NCI-H146 treated with DMSO at 0.1 percent for 48 hours (cell line): Measurements from ENCODE around the gene MPPED2.

ENCODE experiments used
- DNase-seq: peaks from one replicate; lab custom pipeline; 2025; ENCODE audit not compliant: unreplicated experiment; lab: John Stamatoyannopoulos, UW

MPPED2 gene

DNA sequence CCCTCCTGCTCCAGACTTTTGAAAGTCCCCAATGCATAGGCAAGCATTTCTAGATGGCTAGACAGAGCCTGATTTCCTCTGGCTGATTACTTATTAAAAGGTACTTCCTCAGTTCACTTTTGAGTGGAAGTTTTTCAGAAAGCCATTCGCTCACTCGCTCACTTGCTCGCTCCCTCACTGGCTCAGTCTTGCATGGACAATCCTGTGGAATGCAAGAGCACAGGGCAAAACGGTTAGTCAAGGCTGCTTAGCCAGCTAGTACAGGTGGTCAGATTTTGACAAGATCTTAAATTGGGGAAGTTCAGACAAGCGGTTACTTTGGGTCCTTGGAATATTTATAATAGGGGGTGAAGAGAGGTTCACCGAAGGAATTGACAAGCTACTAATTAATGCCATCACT, 162.3 kb downstream of the MPPED2 start:
- no peak for DNase-seq

DNA sequence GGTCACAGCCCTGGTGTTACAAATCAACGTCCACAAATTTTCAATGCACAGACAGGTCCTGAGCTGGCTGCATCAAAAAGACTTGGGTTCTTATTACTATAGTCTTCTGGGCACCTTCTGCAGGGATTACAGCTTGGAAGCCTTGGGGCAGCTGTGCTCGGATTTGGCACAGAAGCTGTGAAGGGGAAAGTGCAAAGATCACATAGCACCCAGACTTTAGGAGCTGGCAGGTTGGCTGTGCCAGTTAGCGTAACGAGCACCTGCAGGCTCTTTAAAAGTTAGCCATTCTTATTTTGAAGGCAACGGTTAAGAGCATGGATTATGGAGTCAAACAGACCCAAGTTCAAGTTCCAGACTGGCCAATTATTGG, 162.9 kb downstream of the MPPED2 start:
- no peak for DNase-seq

DNA sequence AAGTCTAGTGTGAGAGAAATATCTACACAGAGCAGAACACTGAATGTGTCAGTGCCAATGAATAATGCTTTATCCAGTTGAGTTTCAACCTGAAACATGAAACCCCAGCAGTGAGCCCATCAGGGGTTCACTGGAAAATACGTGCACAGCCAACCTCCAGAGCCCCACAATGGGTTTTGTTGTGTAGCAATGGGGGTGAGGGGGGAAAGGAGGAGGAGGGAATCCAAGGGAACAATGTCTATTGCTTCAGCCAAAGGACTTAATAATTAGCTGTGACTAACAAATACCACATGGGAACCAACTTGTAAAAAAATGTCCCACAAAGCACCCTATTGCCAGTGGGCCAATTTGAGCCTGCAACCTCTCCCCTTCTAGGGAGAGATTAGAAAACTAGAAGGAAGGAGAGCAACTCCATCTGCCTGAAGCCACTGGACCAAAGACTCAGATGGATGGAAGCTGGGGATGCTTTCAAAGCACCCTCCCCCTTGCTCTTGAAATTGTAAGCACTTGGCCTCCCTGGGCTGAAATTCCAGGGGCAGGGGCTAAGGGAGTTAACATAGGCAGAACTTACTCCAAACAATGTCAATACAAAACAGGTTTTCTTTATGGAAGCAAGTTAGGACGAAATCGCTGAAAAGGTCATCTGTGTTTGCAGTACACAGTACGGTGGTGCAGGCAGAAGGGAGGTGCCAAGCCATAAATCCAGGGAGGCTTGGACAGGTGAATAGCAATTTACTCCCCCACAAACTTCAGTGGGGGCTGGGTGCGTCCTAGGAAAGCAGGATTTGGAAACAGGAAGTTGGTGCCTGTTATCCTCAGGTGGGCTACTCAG, 163.5 kb downstream of the MPPED2 start:
- no peak for DNase-seq

- DNase-seq = no peak
These were observed 165.8 kb downstream of the MPPED2 start for GRCh38 chr11:30420233-30420787.

DNA sequence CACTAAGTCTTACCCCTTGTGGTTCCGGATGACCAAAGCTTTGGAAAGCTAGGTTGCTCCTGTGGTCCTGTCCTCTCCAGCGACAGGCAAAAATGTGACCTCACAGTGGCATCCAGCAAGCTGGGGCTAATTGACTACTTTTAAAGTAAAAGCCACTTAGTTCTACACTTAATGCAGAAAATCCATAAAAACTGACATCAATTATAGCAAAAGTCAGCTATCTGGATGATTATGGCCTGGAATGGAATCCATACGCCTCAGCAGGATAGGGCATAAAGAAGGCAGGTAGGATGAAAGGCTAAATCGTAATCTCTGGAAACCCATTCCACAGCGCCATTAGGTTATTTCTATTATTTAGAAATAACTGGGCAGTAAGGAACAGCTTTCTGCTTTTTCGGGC, 171.3 kb downstream of the MPPED2 start:
- no peak for DNase-seq

- DNase-seq = no peak
These were observed 171.9 kb downstream of the MPPED2 start for GRCh38 chr11:30414244-30414643.

GRCh38 chr11:30412509-30412908, 173.6 kb downstream of the MPPED2 start:
- no peak for DNase-seq

DNA sequence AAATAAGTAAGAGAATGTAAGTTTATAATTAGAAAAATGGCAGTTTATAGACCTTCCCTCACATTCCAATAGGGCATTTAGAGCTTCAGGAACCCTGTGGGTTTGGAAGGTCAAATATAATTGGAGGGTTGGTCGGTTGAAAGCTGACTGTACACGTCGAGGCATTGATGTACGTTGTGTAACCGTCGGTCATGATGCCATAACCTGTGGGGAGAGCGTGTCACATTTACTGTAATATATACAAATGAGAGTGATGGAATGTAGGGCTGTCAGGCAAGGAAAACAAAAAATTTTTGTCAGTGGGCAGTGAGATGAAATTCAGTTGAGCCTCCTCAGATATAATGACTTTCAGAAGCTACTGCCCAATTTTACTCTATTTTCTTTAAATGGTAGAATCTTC, 174.8 kb downstream of the MPPED2 start:
- DNase-seq = no peak

GRCh38 chr11:30406978-30407762, 179.0 kb downstream of the MPPED2 start:
- DNase-seq = no peak

DNA sequence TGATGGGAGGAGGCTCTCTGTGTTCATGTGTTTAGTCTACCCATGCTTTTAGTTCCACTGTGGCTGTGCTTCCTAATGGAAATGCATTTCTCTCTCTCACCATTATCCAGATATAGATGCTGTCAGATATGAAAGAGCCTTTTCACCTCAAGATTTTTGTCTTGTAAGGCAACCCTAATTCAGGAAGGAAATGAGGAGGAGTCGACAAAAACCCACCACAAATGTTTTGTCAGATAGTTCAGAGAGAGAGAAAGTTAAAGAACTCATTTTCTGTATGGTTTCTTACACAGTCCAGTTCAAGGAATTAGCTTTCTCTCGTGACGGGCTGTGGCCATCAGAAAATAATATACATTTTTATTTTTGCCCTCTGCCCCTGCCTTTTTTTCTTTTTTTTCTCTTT, 180.8 kb downstream of the MPPED2 start:
- DNase-seq = no peak

DNA sequence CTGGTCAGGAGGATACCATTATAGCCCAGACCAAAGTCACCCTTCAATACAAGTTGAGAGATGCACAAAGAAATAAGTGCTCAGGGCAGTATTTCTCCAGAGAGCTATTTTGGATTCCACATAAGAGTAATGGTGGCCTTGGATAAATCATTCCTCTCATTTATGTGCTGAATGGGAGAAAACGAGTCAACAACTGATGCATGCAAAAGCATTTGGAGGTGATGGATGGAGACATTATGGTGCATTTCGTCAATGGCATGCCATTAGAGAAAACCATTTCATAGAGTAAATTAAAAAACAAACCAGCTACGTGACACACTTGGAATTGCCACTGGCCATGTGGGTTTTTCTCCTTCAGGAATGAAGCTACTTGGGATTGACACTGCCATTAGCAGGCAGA, 182.0 kb downstream of the MPPED2 start:
- no peak for DNase-seq

- no peak for DNase-seq
These were observed 190.4 kb downstream of the MPPED2 start for GRCh38 chr11:30395751-30396150.

GRCh38 chr11:30393012-30393411, 193.1 kb downstream of the MPPED2 start:
- DNase-seq = no peak

DNA sequence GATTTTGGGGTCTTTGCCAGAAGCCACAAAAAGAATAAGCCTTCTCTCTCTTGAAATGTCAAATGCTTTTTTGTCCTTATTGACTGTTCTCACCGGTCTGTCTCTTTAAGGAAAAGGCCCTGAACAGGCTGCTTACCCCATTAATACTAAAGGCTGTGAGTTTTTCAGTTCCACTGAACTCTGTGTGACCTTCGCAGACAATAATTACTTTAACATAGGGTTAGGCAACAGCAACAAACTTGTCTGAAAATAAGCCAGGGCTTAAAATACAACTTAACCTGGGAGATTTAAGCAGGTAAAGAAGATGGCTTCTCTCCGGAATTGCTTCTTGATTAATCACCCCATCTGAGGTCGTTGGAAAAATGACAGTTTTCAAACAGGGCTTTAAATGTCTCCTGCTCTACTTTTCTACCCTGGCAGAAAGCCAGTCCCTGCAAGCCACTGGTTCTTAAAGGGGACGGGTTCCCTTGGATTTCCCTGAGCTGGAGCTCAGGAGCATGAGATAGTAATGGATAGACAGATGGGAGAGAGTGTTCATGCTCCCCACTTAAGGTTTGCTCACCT, 193.8 kb downstream of the MPPED2 start:
- DNase-seq = no peak

- no peak for DNase-seq
These were observed 197.2 kb downstream of the MPPED2 start for GRCh38 chr11:30388957-30389356.

DNA sequence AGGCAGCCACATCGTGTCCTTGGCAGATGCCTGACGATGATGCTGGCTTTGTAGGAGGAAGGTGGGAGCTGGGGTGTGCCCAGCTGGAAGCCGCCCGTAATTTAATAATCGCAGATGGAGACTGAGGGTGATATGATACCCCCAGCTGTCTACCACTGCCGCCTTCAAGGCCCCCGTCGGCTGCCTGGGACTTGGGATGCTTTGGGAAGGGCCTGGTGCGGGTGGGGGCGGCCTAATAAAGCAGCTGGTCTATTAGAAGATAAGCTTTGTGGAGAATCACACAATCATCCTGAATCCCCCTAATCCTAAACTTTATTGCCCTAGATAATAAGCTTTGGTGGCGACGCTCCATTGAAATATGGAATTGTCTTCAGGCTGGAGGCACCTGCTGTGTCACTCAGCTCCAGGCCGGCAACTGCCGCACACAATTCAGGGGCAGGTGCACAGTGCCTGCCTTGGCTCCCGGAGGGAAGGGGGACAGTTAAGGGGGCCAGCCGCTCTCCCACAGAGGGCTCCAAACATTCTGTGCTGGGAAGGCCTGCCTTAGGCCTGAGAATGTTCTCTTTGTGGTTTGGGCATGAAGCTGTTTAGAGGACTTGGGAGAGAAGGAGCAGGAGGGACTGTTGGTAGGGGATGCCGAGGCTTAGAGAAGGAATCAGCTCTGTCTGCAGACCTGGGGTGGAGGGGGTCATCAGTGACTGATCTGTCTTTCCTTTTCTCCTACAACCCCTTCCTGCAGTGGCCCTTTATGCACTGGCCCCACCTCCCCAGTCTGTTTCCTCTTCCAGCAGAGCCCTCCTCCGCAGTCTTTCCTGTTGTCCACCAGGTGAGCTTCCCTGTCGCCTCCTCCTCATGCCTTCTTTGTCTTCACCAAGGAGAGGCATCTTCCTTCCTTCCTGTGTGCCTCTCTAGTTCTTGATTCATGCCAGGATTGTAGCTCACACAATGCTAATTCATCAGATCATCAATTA, 198.0 kb downstream of the MPPED2 start:
- peak; percentile 21 for DNase-seq

DNA sequence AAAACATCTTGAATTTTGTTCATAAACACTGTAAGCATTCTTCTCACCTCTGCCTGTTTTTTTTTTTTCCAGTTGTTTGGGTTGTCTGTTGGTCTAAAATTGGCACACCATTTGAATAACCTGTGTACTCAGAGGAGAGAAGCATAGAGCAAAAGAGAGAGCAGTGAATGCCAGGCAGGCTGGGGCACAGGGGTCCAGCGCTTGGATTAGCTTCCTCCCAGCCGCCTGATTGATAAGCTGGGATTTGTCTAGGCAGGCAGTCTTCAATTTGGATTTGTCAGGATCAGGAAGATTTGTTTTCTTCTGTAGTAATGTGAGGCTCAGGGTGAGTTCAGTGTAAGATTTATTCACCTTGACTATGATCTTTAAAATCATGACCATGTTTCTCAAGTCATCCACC, 204.3 kb downstream of the MPPED2 start:
- DNase-seq = no peak

GRCh38 chr11:30380846-30381245, 205.3 kb downstream of the MPPED2 start:
- DNase-seq = no peak

DNA sequence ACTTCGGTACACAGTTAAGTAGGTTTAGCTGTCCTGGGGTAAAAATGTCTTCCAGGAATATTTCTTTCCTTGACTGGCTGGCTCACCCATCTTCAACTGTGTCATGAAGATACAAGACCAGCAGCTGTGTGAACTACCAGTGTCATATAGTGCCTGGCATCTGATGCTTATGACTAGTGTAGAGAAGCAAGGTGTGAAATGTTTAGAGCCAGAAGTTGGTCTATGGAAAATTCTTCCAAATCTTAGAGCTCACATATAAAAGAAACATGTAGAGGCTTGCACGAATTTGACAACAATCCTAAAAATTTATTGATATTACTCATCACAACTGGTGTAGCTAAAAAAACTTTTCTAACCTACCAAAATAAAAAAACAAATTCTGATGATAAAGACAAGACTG, 208.8 kb downstream of the MPPED2 start:
- DNase-seq = no peak

GRCh38 chr11:30370164-30370563, 216.0 kb downstream of the MPPED2 start:
- no peak for DNase-seq

GRCh38 chr11:30368394-30368793, 217.8 kb downstream of the MPPED2 start:
- no peak for DNase-seq
